Common myeloid progenitor, CD34-positive (primary cell): ENCODE data around the gene XRCC4.

Source experiments
- CTCF ChIA-PET: fragments of 350-600 bp; sonication (Branson Sonifier 250); formaldehyde crosslinking; loops from one replicate; lab custom pipeline; 2021; ENCODE audit warnings: antibody characterized with exemption; lab: Charles Lee
- POLR2A ChIA-PET: fragments of 350-600 bp; sonication (Branson Sonifier 250); formaldehyde crosslinking; loops from one replicate; lab custom pipeline; 2021; ENCODE audit warnings: antibody characterized with exemption; lab: Charles Lee
- DNase-seq, 3 donors: peaks; one replicate each; pipeline versions ENCODE4 v3.0.0 to v3.0.0-alpha.2; 2013
- H3K27ac ChIP-seq, 2 experiments: 1 replicate in 1 of 2; 2 replicates in 1 of 2; pipeline ENCODE4 v1.7.0; 2013; ENCODE audit warnings: inconsistent platforms in 2 of 2, low read length in 2 of 2, mild to moderate bottlenecking in 2 of 2, low read depth in 1 of 2, moderate library complexity in 1 of 2; ENCODE audit not compliant: severe bottlenecking in 2 of 2, insufficient read depth in 1 of 2, poor library complexity in 1 of 2
- H3K27me3 ChIP-seq, 5 experiments: replicated peaks in 2 of 5; 1 replicate in 3 of 5; 2 replicates in 2 of 5; pipeline versions ENCODE4 v1.6.1 to v1.7.0; 2013; ENCODE audit warnings: low read length in 4 of 5, mild to moderate bottlenecking in 2 of 5, moderate library complexity in 2 of 5, inconsistent platforms in 1 of 5; ENCODE audit not compliant: insufficient read depth in 5 of 5, control insufficient read depth in 4 of 5
- H3K36me3 ChIP-seq, 4 experiments: 1 replicate in 2 of 4; 2 replicates in 2 of 4; pipeline versions ENCODE4 v1.6.1 to v1.7.0; 2013; ENCODE audit warnings: low read length in 3 of 4, control low read depth in 1 of 4, mild to moderate bottlenecking in 1 of 4; ENCODE audit not compliant: control insufficient read depth in 4 of 4, insufficient read depth in 4 of 4
- H3K4me1 ChIP-seq, 4 experiments: 1 replicate in 3 of 4; 2 replicates in 1 of 4; pipeline versions ENCODE4 v1.6.1 to v1.7.1; 2013; ENCODE audit warnings: low read length in 3 of 4, mild to moderate bottlenecking in 3 of 4, control low read depth in 1 of 4, inconsistent platforms in 1 of 4, moderate library complexity in 1 of 4; ENCODE audit not compliant: control insufficient read depth in 4 of 4, insufficient read depth in 4 of 4; ENCODE audit errors: control extremely low read depth in 1 of 4
- H3K4me3 ChIP-seq, 7 experiments: 1 replicate in 4 of 7; 2 replicates in 3 of 7; pipeline versions ENCODE4 v1.5.1 to v1.7.0; 2013; ENCODE audit warnings: mild to moderate bottlenecking in 7 of 7, low read length in 6 of 7, moderate library complexity in 6 of 7, inconsistent platforms in 2 of 7, low read depth in 2 of 7, control low read depth in 1 of 7; ENCODE audit not compliant: insufficient read depth in 4 of 7, control insufficient read depth in 1 of 7; ENCODE audit errors: extremely low read depth in 1 of 7
- H3K9me3 ChIP-seq, 5 experiments: 1 replicate in 4 of 5; 2 replicates in 1 of 5; pipeline versions ENCODE4 v1.6.1 to v1.7.1; 2013; ENCODE audit warnings: low read length in 4 of 5, mild to moderate bottlenecking in 2 of 5, inconsistent platforms in 1 of 5, low read depth in 1 of 5, moderate library complexity in 1 of 5; ENCODE audit not compliant: control insufficient read depth in 4 of 5, insufficient read depth in 2 of 5; ENCODE audit errors: control extremely low read depth in 1 of 5
- WGBS: methylation state at CpG from one replicate; pipeline ENCODE4 v1.1.5; 2013; ENCODE audit not compliant: insufficient coverage; 5-methylcytosine and 5-hydroxymethylcytosine counted together

XRCC4 gene

DNA sequence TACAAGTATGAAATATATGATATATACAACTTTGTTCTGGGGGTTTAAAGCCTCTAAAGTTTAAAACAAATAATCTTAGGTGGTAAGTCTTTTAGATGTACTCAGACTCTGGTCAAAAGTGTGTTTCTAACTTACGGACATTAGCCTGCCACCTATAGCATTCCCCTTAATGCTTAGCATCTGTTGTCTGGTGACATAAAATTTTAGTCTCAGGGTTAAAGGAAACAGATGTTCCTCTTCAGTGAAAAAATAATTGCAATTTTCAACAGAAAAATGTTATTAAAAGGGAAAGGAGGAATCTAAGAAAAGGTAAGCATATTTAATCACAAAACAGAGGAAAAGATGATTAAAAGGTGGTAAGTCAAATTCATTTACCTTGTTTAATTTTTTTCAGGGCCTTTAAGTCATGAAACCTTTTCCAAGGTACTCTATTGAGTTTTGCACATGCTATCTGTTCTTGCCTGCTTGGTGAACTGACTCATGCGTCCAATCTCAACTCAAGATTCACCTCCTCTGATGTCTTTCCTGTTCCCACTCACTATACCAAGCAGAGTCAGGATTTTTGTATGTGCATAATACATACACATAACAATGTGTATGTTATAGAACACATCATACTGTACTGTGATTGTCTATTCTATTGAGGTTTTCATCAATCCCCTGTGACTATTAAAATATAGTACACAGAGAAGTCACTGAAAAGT lies 8.1 kb upstream of the XRCC4 start:
- peaks cover 0 to 26% (median 5%) of the 10 kb centered on the region in 4 experiments for H3K36me3 ChIP-seq
- peak overlapping the region in 1 of 7 experiments; percentile 7 for H3K4me3 ChIP-seq
- no peaks in the 10 kb centered on the region for H3K9me3 ChIP-seq
- no CpG with 5 or more reads among the region's 2 CpGs for WGBS
- H3K27ac ChIP-seq, result peak overlapping the region; percentile 31 to 42
- peaks cover 9 to 19% (median 17%) of the 10 kb centered on the region in 4 experiments for H3K4me1 ChIP-seq
- no peaks in the 10 kb centered on the region for H3K27me3 ChIP-seq
- peak in 2 of 3 donors; percentile 65 to 79 for DNase-seq
- POLR2A ChIA-PET, result no interaction called here
- CTCF ChIA-PET, result no interaction called here

DNA sequence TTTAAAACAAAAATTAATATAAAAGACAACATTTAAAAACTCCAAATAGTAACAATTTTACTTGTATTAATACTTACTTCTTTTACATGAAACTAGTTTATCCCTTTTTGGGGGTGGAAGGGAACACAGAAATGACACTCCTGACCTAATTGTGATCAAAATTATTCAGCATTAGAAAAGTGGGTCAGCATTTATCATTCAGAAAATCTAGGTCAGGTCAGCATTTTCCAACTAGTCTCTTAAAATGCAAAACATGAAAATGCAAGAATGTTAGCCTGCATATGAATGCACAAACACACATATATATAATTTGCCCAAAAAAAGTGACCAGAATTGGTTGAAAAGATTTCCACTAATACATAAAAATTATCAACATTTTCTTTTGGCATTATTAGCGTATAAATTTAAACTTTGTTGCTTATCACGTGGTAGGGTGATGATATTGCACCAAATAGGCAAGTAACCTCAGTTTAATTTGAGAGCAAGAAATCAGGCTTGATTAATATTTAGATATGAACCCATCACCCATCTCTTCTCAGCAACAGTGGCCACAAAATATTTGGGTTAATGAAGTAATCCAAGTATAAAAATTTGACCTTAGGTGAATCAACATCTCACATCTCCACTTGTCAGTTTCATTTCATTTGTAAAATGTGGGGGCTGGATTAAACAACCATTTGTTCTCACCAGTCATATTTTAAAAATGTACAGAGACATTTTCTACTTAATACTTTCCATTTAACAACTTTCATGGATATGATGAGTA lies 5.9 kb upstream of the XRCC4 start:
- Histone ChIP-seq H3K4me1 (peaks cover 14 to 27% (median 26%) of the 10 kb centered on the region in 4 experiments), H3K4me3 (no peak overlapping the region), H3K9me3 (no peaks in the 10 kb centered on the region), H3K27ac (no peak overlapping the region), H3K36me3 (peaks cover 0 to 19% (median 5%) of the 10 kb centered on the region in 4 experiments), H3K27me3 (no peaks in the 10 kb centered on the region)
- POLR2A ChIA-PET, result no interaction called here
- CTCF ChIA-PET, result no interaction called here
- no peak for DNase-seq
- WGBS, result no CpG with 5 or more reads among the region's 2 CpGs

DNA sequence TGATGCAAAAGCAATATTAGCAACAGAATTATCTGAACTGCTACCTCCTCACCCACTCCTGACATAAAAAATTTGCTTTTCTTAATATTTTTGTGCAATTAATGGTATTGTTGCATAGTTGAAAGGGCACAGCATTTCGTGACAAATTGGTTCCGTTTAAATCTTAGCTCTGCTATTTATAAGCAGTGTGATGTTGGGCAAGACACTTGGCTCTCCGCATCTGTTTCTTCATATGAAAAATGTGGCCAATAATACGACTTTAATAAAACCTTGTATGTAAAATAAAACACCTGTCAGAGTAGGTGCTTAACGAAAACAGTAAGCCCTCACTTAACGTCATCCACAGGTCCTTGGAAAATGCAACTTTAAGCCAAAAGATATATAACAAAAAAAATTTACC lies 4.4 kb upstream of the XRCC4 start:
- WGBS, result 100% methylated on average over 3 of the region's 6 CpGs
- Histone ChIP-seq H3K36me3 (peaks cover 0 to 19% (median 5%) of the 10 kb centered on the region in 4 experiments), H3K4me1 (peaks cover 17 to 30% (median 29%) of the 10 kb centered on the region in 4 experiments), H3K9me3 (no peaks in the 10 kb centered on the region), H3K27ac (no peak overlapping the region), H3K27me3 (no peaks in the 10 kb centered on the region), H3K4me3 (no peak overlapping the region)
- no peak for DNase-seq
- CTCF ChIA-PET, result no interaction called here
- POLR2A ChIA-PET, result no interaction called here

DNA sequence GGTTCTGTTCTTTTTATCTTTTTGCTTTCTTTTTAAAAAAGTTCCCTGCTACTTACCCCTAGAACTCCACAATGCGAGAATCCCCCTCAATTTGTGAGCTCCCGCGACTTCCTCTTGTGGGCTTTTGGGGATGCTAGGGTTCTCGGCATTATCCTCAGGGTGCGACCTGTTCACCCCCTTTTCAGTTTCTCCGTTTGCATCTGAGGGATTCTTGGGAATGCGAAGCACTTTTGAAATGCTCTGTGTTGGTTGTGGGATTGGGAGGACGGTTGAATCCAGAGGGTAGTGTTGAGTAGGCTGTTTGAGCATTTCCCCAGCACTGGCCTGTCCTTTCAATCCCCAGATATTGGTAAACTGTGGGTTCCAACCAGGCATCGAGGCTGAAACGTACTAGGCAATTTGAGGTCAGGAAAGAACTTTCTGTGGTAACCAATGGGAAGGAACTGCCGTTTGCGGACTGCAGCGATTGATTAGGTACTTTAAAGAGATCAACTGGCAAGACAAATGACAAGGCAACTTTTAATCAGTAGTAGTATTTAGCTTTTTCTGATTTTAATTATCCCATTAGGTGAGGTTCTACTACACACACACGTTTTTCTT lies 415 bp downstream of the XRCC4 start:
- DNase-seq, result peak; percentile 37 to 70 (median 53)
- WGBS, result 0% methylated on average over 5 of the region's 14 CpGs
- no peaks in the 10 kb centered on the region for H3K9me3 ChIP-seq
- peak overlapping the region; percentile 87 to 96 for H3K27ac ChIP-seq
- ChIA-PET POLR2A (no interaction called here), CTCF (no interaction called here)
- H3K4me1 ChIP-seq, result peaks cover 7 to 22% (median 18%) of the 10 kb centered on the region in 4 experiments
- H3K27me3 ChIP-seq, result no peaks in the 10 kb centered on the region
- peak overlapping the region; percentile 65 to 99 (median 93) for H3K4me3 ChIP-seq
- peaks cover 0 to 13% (median 4%) of the 10 kb centered on the region in 4 experiments for H3K36me3 ChIP-seq

DNA sequence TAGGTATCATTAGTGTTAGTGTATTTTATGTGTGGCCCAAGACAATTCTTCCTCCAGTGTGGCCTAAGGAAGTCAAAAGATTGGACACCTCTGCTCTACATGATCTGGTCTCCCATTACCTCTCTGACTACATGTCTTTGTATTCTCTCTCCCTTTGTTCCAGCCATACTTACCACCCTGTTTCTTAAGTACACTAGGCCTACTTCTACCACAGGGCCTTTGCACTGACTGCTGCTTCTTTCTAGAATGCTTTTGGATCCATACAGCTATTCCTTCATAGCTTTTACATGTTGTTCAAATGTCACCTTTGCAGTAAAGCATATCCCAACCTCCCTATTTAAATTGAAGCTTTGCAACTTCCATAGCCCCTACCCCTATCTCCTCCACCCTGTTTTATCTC lies 5.4 kb downstream of the XRCC4 start:
- H3K4me3 ChIP-seq, result no peak overlapping the region
- H3K36me3 ChIP-seq, result no peaks in the 10 kb centered on the region
- no peaks in the 10 kb centered on the region for H3K9me3 ChIP-seq
- POLR2A ChIA-PET, result interaction anchor here (0.6 kb wide), 1 partner anchor 168 kb away, joined by 4 read pairs; no protein-coding TSS in a partner anchor
- H3K27me3 ChIP-seq, result no peaks in the 10 kb centered on the region
- peaks cover 0 to 11% (median 9%) of the 10 kb centered on the region in 4 experiments for H3K4me1 ChIP-seq
- CTCF ChIA-PET, result interaction anchor here (0.7 kb wide), 1 partner anchor 325 kb away, joined by 4 read pairs; no protein-coding TSS in a partner anchor
- DNase-seq, result no peak
- no peak overlapping the region for H3K27ac ChIP-seq

DNA sequence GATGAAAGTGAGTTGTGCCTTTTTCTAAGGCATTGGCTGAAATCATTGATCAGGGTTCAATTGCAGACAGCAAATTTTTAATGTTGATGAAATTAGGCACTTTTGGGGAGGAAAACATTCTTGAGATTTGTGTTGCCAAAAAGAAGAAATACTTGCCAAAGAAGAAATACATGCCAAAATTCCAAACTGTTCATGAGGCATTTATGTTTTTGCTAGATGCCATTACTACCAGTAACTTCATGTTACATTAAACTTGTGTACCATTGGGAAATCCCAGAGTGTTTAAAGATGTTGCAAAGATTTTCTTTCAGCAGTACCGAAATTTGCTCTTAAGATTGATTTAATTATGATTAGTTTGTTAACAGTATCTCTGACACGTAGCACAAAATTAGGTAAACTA lies 7.0 kb downstream of the XRCC4 start:
- H3K36me3 ChIP-seq, result no peaks in the 10 kb centered on the region
- no CpG with 5 or more reads among the region's 2 CpGs for WGBS
- DNase-seq, result no peak
- H3K9me3 ChIP-seq, result no peaks in the 10 kb centered on the region
- CTCF ChIA-PET, result interaction anchor here (0.9 kb wide), 1 partner anchor 64 kb away, joined by 3 read pairs; no protein-coding TSS in a partner anchor
- H3K27me3 ChIP-seq, result no peaks in the 10 kb centered on the region
- H3K4me1 ChIP-seq, result no peaks in the 10 kb centered on the region
- POLR2A ChIA-PET, result interaction anchor here (0.6 kb wide), 1 partner anchor 8 kb away, joined by 5 read pairs; no protein-coding TSS in a partner anchor
- H3K4me3 ChIP-seq, result no peak overlapping the region
- H3K27ac ChIP-seq, result no peak overlapping the region
